Uterus (tissue), 4 donors: Measurements from ENCODE around the gene CFAP141. TPM values are rescaled to one million over a fixed set of nuclear protein-coding genes. Genes with fewer than 3 reads are reported as not detected.

Experiments used
- DNase-seq, 2 donors: peaks; one replicate each; pipeline ENCODE4 v3.0.0-alpha.2; 2019 to 2020
- H3K27ac ChIP-seq, 2 donors: fragments of 200-600 bp; sonication (generic); 1 replicate in 1 of 2; 2 replicates in 1 of 2; pipeline ENCODE4 v1.5.1; 2016 to 2018
- H3K27me3 ChIP-seq, 2 donors: fragments of 200-600 bp; sonication (generic); one replicate each; pipeline ENCODE4 v1.5.1; 2018 to 2019; ENCODE audit warnings: control low read depth in 1 of 2
- H3K36me3 ChIP-seq, 2 donors: fragments of 200-600 bp; sonication (generic); one replicate each; pipeline ENCODE4 v1.5.1; 2019; ENCODE audit warnings: control low read depth in 1 of 2
- H3K4me1 ChIP-seq, 2 donors: fragments of 200-600 bp; sonication (generic); one replicate each; pipeline ENCODE4 v1.5.1; 2018 to 2019; ENCODE audit warnings: control low read depth in 1 of 2
- H3K4me3 ChIP-seq, 2 donors: fragments of 200-600 bp; sonication (generic); 1 replicate in 1 of 2; 2 replicates in 1 of 2; pipeline ENCODE4 v1.5.1; 2018 to 2019; ENCODE audit warnings: mild to moderate bottlenecking in 1 of 2
- H3K9me3 ChIP-seq, 2 donors: fragments of 200-600 bp; sonication (generic); one replicate each; pipeline ENCODE4 v1.5.1; 2019; ENCODE audit warnings: control low read depth in 1 of 2
- POLR2A ChIP-seq, 2 donors: fragments of 450-650 bp; IDR thresholded peaks; one replicate each; pipeline ENCODE4 v1.6.1; 2016; ENCODE audit warnings: antibody characterized with exemption in 2 of 2, mild to moderate bottlenecking in 1 of 2, moderate library complexity in 1 of 2
- intact Hi-C: fragments of 100-400 bp; cut with DNase I; formaldehyde crosslinking; loops from one replicate; pipeline ENCODE4 v1.15.1; 2023; ENCODE audit warnings: low total_unique reads
- microRNA counts, 2 donors: library from miRNA; unstranded; fragments of <30 nt; microRNA quantifications; one replicate each; lab custom pipeline; 2016 to 2017
- microRNA-seq: library from miRNA; unstranded; fragments of <30 nt; microRNA quantifications from one replicate; pipeline ENCODE4, GENCODE V29; 2016; ENCODE audit warnings: borderline microRNAs expressed, borderline replicate concordance
- small RNA-seq: library from RNA; depleted of rRNA; stranded (forward); fragments of <200 nt; gene quantifications from one replicate; pipeline ENCODE3, GENCODE V24; 2016
- total RNA-seq, 4 donors: library from RNA; depleted of rRNA in 3 of 4; stranded (reverse); fragments of >200 nt in 3 of 4; gene quantifications; one replicate each; pipeline versions ENCODE4 v1.1.0 to v1.2.4, GENCODE V29; 2014 to 2023
- TF ChIP-seq, protein P1 (sequence below), 4 experiments: fragments of 200-600 bp in 2 of 4; fragments of 450-650 bp in 2 of 4; sonication (generic) in 2 of 4; IDR thresholded peaks; one replicate each; pipeline ENCODE4 v1.5.1; 2016 to 2019; ENCODE audit warnings: antibody characterized with exemption in 4 of 4, mild to moderate bottlenecking in 2 of 4, moderate library complexity in 1 of 4
- donor health status: DM: yes; HTN: yes; CAD: no.

Gene CFAP141
- total RNA-seq, 4 donors from 2014 or later: not detected

DNA sequence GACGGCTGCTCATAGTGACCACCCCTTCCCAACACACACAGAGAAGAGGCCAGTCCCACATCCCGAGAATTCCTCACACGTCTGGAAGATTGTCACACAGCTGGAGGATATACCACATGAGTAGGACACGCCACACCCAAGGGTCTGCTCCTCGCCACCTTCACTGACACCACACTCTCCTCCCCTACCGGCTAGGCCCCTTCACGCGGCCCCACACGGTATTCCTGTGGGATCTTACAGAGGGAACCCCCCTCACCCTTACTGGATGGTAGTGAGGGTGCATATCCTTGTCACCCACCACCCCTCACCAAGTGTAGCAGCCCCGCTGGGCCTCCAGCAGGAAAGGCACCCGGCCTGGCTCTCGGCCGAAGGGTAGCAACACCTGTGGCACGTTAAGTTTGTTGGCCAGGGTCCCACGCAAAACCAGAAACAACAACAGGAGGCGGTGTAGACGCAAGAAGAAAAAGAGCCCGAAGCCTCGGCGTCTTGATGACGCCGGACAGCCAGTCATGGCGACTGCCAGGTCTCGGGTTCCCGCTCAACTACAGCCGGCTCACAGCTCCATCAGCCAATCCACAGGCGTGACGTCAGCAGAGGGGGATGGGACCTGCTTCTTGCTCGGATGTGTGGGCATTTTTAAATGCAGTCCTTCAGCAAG lies 51.5 kb downstream of the CFAP141 start, which contains the start of gene NUP210L:
TSS of gene NUP210L (minus strand) at position 540 of the 658 bp plus-strand sequence.
- Histone ChIP-seq H3K4me1 (no peaks in the 10 kb centered on the region), H3K27ac (peak within 1 kb of the TSS; percentile 62 to 86), H3K9me3 (no peaks in the 10 kb centered on the region), H3K36me3 (no peaks in the 10 kb centered on the region), H3K27me3 (no peaks in the 10 kb centered on the region), H3K4me3 (no peak within 1 kb of the TSS)
- TF ChIP-seq POLR2A (IDR thresholded peaks at IDR 0.05): peak in 1 of 2 donors; percentile 26
- TF ChIP-seq, protein P1, sequence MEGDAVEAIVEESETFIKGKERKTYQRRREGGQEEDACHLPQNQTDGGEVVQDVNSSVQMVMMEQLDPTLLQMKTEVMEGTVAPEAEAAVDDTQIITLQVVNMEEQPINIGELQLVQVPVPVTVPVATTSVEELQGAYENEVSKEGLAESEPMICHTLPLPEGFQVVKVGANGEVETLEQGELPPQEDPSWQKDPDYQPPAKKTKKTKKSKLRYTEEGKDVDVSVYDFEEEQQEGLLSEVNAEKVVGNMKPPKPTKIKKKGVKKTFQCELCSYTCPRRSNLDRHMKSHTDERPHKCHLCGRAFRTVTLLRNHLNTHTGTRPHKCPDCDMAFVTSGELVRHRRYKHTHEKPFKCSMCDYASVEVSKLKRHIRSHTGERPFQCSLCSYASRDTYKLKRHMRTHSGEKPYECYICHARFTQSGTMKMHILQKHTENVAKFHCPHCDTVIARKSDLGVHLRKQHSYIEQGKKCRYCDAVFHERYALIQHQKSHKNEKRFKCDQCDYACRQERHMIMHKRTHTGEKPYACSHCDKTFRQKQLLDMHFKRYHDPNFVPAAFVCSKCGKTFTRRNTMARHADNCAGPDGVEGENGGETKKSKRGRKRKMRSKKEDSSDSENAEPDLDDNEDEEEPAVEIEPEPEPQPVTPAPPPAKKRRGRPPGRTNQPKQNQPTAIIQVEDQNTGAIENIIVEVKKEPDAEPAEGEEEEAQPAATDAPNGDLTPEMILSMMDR (IDR thresholded peaks at IDR 0.05): no peak
- DNase-seq: peak; percentile 29 to 59
- intact Hi-C loops: no loop called here

DNA sequence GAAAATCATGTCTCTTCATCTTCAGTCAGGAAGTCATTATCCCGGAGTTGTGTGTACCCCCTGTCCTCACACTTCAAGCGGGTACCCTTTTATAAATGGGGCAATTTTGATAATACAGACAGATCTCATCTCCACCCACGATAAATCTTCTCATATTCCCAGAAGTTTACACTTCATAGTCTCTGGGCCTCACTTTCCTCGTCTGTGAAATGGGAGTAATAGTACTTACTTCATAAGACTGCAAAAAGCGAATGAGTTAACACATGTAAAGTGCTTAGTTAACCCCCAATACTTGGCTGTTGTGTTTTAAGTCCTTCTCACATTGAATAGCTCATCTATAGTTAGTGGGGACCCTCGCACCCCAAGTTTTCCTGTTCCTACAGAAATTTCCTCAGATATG lies 52.1 kb downstream of the CFAP141 start:
- Histone ChIP-seq H3K27ac (peak overlapping the region; percentile 62 to 86), H3K4me1 (no peaks in the 10 kb centered on the region), H3K4me3 (no peak overlapping the region), H3K9me3 (no peaks in the 10 kb centered on the region), H3K36me3 (no peaks in the 10 kb centered on the region), H3K27me3 (no peaks in the 10 kb centered on the region)
- no peak for TF ChIP-seq POLR2A (IDR thresholded peaks at IDR 0.05)
- TF ChIP-seq, protein P1 (IDR thresholded peaks at IDR 0.05): no peak
- intact Hi-C loops: no loop called here
- DNase-seq: no peak

DNA sequence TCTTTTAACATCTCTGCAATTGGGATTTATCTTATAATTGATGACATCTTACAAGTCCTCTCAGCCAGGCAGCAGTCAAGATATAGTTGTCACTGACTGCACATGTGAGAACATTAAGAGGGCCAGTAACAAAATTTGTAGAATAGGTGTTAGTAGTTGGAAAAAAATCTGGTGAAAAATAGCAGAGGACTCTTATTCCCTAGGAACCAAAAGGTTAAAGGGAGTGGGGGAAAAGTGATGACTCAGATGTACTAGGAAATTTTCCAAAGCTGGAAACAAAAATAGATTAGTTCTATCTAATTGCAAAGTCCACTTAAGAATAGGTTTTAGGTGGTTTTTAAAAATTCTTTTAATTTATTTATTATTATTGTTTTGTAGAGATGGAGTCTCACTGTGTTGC lies 54.8 kb downstream of the CFAP141 start:
- DNase-seq: no peak
- Histone ChIP-seq H3K27ac (peak overlapping the region; percentile 41 to 66), H3K36me3 (no peaks in the 10 kb centered on the region), H3K4me1 (no peaks in the 10 kb centered on the region), H3K27me3 (no peaks in the 10 kb centered on the region), H3K9me3 (no peaks in the 10 kb centered on the region), H3K4me3 (no peak overlapping the region)
- intact Hi-C loops: no loop called here
- TF ChIP-seq POLR2A (IDR thresholded peaks at IDR 0.05): no peak
- TF ChIP-seq, protein P1 (IDR thresholded peaks at IDR 0.05): no peak

MicroRNAs within 50 kb of the gene (microRNA counts, 767-probe panel; counts per million panel counts)
- 0 counts per million in 2 donors for microRNA hsa-miR-190b (lab: Ali Mortazavi, UCI)

Small RNA genes lying within 50 kb of the gene (microRNA-seq; reads per million reads assigned to microRNA genes)
- gene MIR190B: 8.3 reads per million, percentile 16 among the genes with 10 or more reads in this experiment

Small RNA genes lying within 50 kb of the gene (small RNA-seq; reads per million reads assigned to genes)
- not detected for gene MIR190B

Other genes starting within 250 kb of the CFAP141 start
- gene CRTC2, start 247.7 kb downstream of the CFAP141 start, total RNA-seq: 10 to 100 TPM in 2 of 4 donors, 1 to 10 TPM in 2; 5.9 to 57.2 (median 15.5) TPM
- gene SLC39A1, start 242.8 kb downstream of the CFAP141 start, total RNA-seq: 10 to 100 TPM; 66.3 to 96.2 (median 83.6) TPM
- gene CREB3L4, start 238.4 kb downstream of the CFAP141 start, total RNA-seq: 10 to 100 TPM in 3 of 4 donors, 1 to 10 TPM in 1; 1.8 to 16.1 (median 13.0) TPM
- 100 to 1,000 TPM in 3 of 4 donors, 10 to 100 TPM in 1; 91.1 to 253 (median 175) TPM for gene JTB, start 228.7 kb downstream of the CFAP141 start, total RNA-seq
- 100 to 1,000 TPM in 1 of 4 donors, 10 to 100 TPM in 3; 16.9 to 120 (median 33.2) TPM for gene RAB13, start 220.0 kb downstream of the CFAP141 start, total RNA-seq
- gene RPS27, start 215.6 kb downstream of the CFAP141 start, total RNA-seq: 1,000 to 10,000 TPM in 3 of 4 donors, 100 to 1,000 TPM in 1; 826 to 6,388 (median 2,664) TPM
- under 1 TPM in 2 of 4 donors, not detected in 2; 0.09 to 0.21 TPM for gene NUP210L, start 51.3 kb downstream of the CFAP141 start, total RNA-seq
- 100 to 1,000 TPM; 130 to 263 (median 199) TPM for gene TPM3, start 14.2 kb downstream of the CFAP141 start, total RNA-seq
- 100 to 1,000 TPM in 1 of 4 donors, 10 to 100 TPM in 3; 11.5 to 161 (median 52.0) TPM for gene UBAP2L, start 14.6 kb upstream of the CFAP141 start, total RNA-seq
- 10 to 100 TPM; 50.5 to 78.8 (median 69.4) TPM for gene HAX1, start 66.3 kb upstream of the CFAP141 start, total RNA-seq
- gene AQP10, start 114.8 kb upstream of the CFAP141 start, total RNA-seq: not detected
- gene ATP8B2, start 119.2 kb upstream of the CFAP141 start, total RNA-seq: 100 to 1,000 TPM in 2 of 4 donors, 10 to 100 TPM in 2; 75.9 to 150 (median 102) TPM
- gene IL6R, start 199.0 kb upstream of the CFAP141 start, total RNA-seq: 10 to 100 TPM in 3 of 4 donors, 1 to 10 TPM in 1; 9.7 to 28.2 (median 17.1) TPM